ENCODE measurements around the gene ASH1L. TPM values are rescaled to one million over a fixed set of nuclear protein-coding genes. Genes with fewer than 3 reads are reported as not detected.
"Not testable (repeated sequence)": the region's sequence is repeated elsewhere in the genome, so short reads cannot be mapped to it uniquely, and the experiment has no call there.

ASH1L gene
- total RNA-seq, 1 donor from 2014 or later = 40.3 TPM

GRCh38 chr1:155471891-155472290, 90.7 kb downstream of the ASH1L start:
- ATAC-seq = no peak
- no peak for DNase-seq (ENCODE audit: missing footprints)
- intact Hi-C loops (cut with DNase I) = no loop called here

GRCh38 chr1:155471026-155471425, 91.6 kb downstream of the ASH1L start:
- DNase-seq (ENCODE audit: missing footprints) (no peak), ATAC-seq (no peak)
- intact Hi-C loops (cut with DNase I) = no loop called here

GRCh38 chr1:155466996-155467395, 95.6 kb downstream of the ASH1L start:
- no peak for DNase-seq (ENCODE audit: missing footprints)
- no peak for ATAC-seq
- intact Hi-C loops (cut with DNase I) = no loop called here

GRCh38 chr1:155466617-155466972, 96.0 kb downstream of the ASH1L start:
- DNase-seq (ENCODE audit: missing footprints) = no peak
- intact Hi-C loops (cut with DNase I) = no loop called here
- no peak for ATAC-seq

- DNase-seq (ENCODE audit: missing footprints) (no peak), ATAC-seq (no peak)
- intact Hi-C loops (cut with DNase I) = no loop called here
These were observed 98.5 kb downstream of the ASH1L start for GRCh38 chr1:155463865-155464650.

- DNase-seq (ENCODE audit: missing footprints) (no peak), ATAC-seq (no peak)
- intact Hi-C loops (cut with DNase I) = no loop called here
These were observed 104.5 kb downstream of the ASH1L start for GRCh38 chr1:155458111-155458510.

- intact Hi-C loops (cut with DNase I) = no loop called here
- ATAC-seq = no peak
- DNase-seq (ENCODE audit: missing footprints) = no peak
These were observed 105.3 kb downstream of the ASH1L start for GRCh38 chr1:155457266-155457665.

GRCh38 chr1:155455588-155456195, 106.9 kb downstream of the ASH1L start:
- intact Hi-C loops (cut with DNase I) = no loop called here
- ATAC-seq = peak; percentile 48
- no peak for DNase-seq (ENCODE audit: missing footprints)

- DNase-seq (ENCODE audit: missing footprints) (no peak), ATAC-seq (no peak)
- intact Hi-C loops (cut with DNase I) = no loop called here
These were observed 108.5 kb downstream of the ASH1L start for GRCh38 chr1:155454096-155454495.

- ATAC-seq = no peak
- no peak for DNase-seq (ENCODE audit: missing footprints)
- intact Hi-C loops (cut with DNase I) = no loop called here
These were observed 109.5 kb downstream of the ASH1L start for GRCh38 chr1:155453141-155453540.

- DNase-seq (ENCODE audit: missing footprints) = no peak
- intact Hi-C loops (cut with DNase I) = no loop called here
These were observed 111.4 kb downstream of the ASH1L start for GRCh38 chr1:155451199-155451598.

GRCh38 chr1:155442431-155442830, 120.2 kb downstream of the ASH1L start:
- ATAC-seq; intact Hi-C loops (cut with DNase I); DNase-seq (ENCODE audit: missing footprints): not testable (repeated sequence)

More at GRCh38 chr1:155451199-155451598, 111.4 kb downstream of the ASH1L start:
- no peak for ATAC-seq

- no peak for DNase-seq (ENCODE audit: missing footprints)
- ATAC-seq = no peak
- intact Hi-C loops (cut with DNase I) = no loop called here
These were observed 125.2 kb downstream of the ASH1L start for GRCh38 chr1:155437405-155437804.

GRCh38 chr1:155433831-155434389, 128.7 kb downstream of the ASH1L start:
- ATAC-seq; intact Hi-C loops (cut with DNase I); DNase-seq (ENCODE audit: missing footprints): not testable (repeated sequence)

- DNase-seq (ENCODE audit: missing footprints); intact Hi-C loops (cut with DNase I); ATAC-seq: not testable (repeated sequence)
These were observed 129.3 kb downstream of the ASH1L start for GRCh38 chr1:155433128-155433830.

- ATAC-seq = no peak
- no peak for DNase-seq (ENCODE audit: missing footprints)
- intact Hi-C loops (cut with DNase I) = no loop called here
These were observed 138.5 kb downstream of the ASH1L start for GRCh38 chr1:155424091-155424490.

- ATAC-seq = no peak
- intact Hi-C loops (cut with DNase I) = no loop called here
These were observed 141.8 kb downstream of the ASH1L start for GRCh38 chr1:155420788-155421187.

GRCh38 chr1:155411840-155412239, 150.8 kb downstream of the ASH1L start:
- ATAC-seq; DNase-seq (ENCODE audit: missing footprints): not testable (repeated sequence)

More at GRCh38 chr1:155420788-155421187, 141.8 kb downstream of the ASH1L start:
- no peak for DNase-seq (ENCODE audit: missing footprints)

GRCh38 chr1:155410931-155411330, 151.7 kb downstream of the ASH1L start:
- intact Hi-C loops (cut with DNase I) = no loop called here
- DNase-seq (ENCODE audit: missing footprints) (no peak), ATAC-seq (no peak)

More at GRCh38 chr1:155411840-155412239, 150.8 kb downstream of the ASH1L start:
- intact Hi-C loops (cut with DNase I) = not testable (repeated sequence)
